EH (cell line): ENCODE measurements around the gene ARL4D.
"Not testable (repeated sequence)": the region's sequence is repeated elsewhere in the genome, so short reads cannot be mapped to it uniquely, and the experiment has no call there.

ENCODE experiments used
- DNase-seq: peaks from one replicate; pipeline ENCODE4 v3.0.0-alpha.2; 2015; ENCODE audit warnings: low read depth

Gene ARL4D

GRCh38 chr17:43369986-43370385 lies 28.8 kb upstream of the ARL4D start:
- DNase-seq: no peak

DNA sequence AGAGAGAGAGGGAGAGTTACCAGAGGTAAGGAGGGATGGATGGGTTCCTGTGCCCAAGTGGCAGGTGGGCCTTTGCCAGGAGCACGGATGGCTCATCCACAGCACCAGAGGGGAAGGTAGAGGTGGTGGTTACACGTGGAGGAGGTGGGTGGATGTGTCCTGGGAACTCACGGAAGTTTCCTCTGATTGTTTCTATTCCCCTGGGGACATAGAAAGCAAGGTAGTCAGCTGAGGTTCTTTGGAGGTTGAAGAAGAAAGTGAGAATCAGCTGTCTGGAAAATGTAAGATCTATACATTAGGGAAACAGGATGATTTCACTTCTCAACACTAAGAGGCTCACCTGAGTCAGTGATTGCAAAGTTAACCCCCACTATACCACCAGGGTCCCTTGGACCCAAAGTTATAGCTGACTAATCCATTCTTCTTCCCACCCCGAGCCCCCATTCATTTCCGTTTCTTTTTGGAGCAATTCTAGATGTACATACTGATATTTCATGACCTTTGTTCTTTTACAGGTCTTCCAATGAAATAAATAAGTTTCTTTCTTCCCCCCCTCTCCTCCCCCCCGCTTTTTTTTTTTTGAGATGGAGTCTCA lies 27.5 kb upstream of the ARL4D start:
- DNase-seq: no peak

DNA sequence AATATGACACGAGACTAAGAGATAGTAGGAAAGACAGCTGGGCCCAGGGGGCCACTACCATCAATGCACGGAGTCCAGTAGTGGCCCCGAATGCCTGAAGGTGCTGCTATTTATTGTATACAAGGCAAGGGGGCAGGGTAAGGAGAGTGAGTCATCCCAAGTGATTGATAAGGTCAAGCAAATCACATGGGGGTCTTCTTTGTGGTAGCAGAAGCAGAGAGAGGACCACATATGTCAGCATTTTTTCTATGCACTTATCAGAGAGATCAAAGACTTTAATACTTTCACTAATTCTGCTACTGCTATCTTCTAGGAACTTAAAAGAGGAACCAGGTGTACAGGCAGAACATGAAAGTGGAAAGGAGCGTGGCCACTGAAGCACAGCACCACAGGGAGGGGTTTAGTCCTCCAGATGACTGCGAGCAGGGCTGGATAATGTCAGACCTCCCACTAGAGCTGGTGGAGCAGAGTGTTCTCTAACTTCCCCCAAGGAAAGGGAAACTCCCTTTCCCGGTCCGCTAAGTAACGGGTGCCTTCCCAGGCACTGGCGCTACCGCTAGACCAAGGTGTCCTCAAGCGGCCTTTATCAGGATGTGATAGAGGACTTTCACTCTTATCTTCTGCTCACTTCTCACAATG lies 26.4 kb upstream of the ARL4D start:
- DNase-seq: no peak

GRCh38 chr17:43373356-43373755 lies 25.4 kb upstream of the ARL4D start:
- DNase-seq: no peak

- DNase-seq: not testable (repeated sequence)
Observed at GRCh38 chr17:43375915-43376314, 22.9 kb upstream of the ARL4D start.

- DNase-seq: no peak
Observed at GRCh38 chr17:43377056-43377810, 21.6 kb upstream of the ARL4D start.

- no peak for DNase-seq
Observed at GRCh38 chr17:43378766-43379165, 20.0 kb upstream of the ARL4D start.

DNA sequence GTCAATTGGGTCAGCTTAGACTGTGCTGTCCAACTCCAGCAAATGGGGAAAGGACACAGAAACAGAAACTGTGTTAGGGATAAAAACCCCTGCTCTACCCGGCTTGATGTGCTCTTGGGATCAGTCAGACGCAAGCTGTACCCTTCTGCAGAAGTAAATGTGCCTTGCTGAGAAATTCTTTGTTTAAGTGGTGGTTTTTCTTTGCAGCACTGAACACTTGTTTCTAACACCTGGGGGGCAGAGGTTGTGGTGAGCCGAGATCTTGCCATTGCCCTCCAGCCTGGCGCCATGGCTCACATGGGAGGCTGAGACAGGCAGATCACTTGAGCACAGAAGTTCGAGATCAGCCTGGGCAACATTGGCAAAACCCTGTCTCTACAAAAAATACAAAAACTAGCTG lies 18.5 kb upstream of the ARL4D start:
- DNase-seq: no peak

DNA sequence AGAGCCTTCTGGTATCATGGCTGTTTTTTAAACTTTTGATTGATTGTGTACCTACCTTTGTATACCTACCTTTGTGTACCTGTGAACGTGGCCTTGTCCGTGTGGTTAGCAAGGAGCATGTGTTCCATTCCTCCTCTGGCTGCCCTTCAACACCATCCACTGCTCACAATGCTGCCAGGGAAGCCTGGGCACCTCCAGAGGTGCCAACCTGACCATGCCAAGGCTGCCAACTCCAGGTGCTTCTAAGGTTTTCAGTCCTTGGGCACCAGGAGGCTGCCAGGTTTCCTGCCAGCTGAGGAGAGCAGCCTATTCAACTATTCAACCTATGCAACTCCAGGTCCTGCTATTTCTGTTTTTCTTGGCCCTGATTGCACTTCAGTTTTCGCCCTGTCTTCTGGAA lies 17.6 kb upstream of the ARL4D start:
- no peak for DNase-seq

DNA sequence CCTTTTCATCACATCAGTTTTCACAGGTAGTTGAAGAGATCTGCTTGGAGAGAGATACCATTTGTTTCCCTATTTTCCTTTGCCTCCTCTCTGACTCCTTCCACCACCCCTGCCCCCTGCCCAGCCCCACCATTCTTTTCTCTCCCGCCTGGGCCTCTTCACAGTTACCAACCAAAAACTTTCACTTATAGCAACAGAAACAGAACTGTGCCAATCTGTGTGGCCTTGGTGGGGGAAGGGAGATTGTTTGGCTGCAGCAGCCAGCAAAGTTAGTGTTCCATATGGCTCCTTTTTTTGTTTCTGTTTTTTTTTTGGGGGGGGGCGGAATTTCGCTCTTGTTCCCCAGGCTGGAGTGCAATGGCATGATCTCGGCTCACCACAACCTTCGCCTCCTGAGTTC lies 17.2 kb upstream of the ARL4D start:
- no peak for DNase-seq

- DNase-seq: no peak
Observed at GRCh38 chr17:43382776-43383175, 16.0 kb upstream of the ARL4D start.

- DNase-seq: no peak
Observed at GRCh38 chr17:43383372-43383771, 15.4 kb upstream of the ARL4D start.

DNA sequence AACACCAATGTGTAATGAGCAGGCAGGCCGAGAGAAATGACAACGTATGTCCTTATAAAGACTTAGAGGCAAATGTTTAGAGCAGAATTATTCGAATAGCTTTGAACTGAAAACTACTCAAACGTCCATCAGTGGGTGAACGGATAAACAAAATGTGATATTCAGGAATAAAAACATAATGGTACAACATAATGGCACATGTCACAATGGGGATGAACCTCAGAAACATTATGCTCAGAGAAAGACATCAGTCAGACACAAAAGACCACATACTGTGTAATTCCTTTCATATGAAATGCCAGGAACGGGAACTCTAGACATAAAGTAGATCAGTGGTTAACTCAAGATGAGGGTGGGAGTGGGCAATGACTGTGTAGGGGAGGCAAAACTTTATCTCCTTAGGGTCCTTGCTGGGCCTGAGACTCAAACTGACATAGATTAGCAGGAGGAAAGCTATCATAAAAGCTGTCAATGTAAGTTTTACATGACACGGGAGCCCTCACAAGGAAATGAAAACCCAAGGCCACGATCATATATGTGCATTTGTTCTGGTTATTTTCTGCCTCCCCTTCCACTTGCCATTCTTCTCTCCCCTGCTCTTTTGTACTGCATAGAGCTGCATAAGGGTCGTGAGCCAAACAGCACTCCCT lies 14.8 kb upstream of the ARL4D start:
- DNase-seq: no peak

GRCh38 chr17:43384476-43384862 lies 14.3 kb upstream of the ARL4D start:
- DNase-seq: no peak

GRCh38 chr17:43385046-43385831 lies 13.6 kb upstream of the ARL4D start:
- no peak for DNase-seq

DNA sequence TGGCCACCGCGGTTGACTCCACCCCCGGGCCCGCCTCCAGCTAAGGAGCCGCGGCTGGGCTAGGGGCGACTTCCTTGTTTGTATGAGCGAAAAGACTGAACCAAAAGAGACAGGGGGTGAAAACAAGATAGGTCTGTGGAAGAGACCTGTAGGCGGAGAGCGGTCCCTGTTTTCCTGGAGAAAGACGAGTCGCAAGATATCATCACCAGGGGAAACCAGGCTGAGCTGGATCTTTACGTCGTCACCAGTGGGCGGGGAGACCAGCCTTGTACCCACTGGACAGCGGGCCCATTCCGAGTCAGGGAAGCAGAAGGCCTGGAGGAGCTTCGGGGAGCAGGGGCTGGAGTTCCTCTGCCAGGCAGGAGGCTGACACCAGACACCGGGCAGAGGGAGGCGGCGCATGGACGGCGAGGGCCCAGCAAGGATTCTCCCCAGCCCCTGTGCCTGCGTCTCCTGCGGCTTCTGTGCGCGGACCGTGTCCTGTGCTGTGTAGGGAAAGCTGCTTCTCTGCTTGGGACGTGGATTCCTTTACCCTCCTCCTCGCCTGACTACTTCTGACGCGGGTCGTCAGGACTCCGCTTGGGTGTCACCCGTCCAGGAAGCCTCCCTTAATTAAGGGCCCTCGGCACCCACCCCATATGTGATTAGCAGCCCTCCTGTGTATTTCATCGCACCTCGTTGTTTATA lies 10.3 kb upstream of the ARL4D start:
- DNase-seq: peak; percentile 95

DNA sequence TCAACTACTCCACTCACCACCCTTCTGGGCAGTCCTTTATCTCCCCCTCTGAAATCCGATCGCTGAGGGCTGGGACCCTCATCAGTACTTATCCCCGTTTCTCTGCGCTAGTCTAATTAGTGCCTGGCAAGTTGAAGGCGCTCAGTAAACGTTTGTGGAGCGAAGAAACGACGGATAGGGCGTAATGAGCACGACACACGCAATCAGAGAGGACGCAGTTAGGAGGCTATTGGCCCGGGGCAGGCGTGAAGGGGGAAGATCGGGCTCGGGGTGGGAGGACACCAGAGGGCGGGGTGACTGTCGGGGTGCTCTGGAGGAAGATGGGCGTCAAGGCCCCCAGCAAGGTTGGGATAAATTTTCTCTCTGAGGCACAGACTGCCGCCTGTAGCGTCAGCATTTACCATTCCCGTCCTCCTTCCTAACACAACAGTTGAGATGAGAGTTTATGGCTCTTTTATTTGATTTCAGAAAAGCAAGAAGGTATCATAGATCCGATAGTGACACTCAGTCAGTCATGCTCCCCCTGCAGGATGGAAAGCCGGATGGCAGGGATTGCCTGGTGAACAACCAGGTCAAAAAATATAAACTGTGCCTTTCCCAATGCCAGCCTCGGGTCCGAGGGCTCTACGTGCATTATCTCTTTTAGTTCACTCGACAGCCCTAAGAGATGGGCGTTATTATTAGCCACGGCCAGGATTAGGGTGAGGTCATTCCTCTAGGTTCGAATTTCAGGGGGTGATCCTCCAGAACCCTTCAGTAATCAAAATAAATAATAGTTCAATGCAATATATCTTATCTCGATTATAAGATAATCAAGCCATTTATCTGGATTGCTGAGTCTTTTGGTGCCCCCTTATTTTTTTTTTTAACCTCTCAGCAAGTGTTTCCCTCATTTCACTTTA lies 9.5 kb upstream of the ARL4D start:
- peak; percentile 86 for DNase-seq

DNA sequence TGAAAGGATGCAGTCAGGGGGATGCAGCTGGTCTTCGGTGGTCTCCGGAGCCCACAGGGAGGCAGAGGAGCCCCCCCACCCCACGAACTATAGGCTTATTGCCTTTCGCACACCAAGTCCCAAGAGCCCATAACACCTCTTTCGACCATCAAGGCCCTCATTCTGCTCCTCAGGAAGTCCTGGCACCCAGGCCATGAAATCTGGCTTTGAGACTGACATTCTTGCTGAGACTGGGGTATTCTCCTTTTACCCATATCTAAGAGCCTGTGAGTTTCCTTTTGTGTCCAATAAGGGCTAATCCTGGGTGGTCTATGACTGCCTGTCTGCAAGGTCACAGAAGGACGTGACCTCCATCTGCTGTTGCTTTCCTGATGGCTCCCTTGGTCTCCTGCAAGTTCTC lies 6.4 kb upstream of the ARL4D start:
- no peak for DNase-seq

- peak; percentile 88 for DNase-seq
Observed at GRCh38 chr17:43393944-43394482, 4.8 kb upstream of the ARL4D start.

DNA sequence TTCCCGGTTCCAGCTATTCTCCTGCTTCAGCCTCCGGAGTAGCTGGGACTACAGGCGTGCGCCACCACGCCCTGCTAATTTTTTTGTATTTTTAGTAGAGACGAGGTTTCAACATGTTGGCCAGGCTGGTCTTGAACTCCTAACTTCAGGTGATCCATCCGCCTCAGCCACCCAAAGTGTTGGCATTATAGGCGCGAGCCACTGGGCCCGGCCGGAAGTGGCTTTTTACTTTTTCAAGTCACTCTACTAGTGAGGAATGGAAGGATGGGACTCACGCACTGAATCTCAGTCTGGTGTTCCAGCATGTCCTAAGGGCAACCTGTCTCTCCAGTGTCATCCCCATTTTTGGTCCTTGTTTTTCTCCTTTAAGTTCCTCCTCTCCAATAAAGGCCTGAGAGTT lies 4.1 kb upstream of the ARL4D start:
- DNase-seq: not testable (repeated sequence)
